ENCODE measurements around the gene C4orf51. TPM values are rescaled to one million over a fixed set of nuclear protein-coding genes. Genes with fewer than 3 reads are reported as not detected.
"Not testable (repeated sequence)": the region's sequence is repeated elsewhere in the genome, so short reads cannot be mapped to it uniquely, and the experiment has no call there.

The C4orf51 gene
- total and polyA plus RNA-seq, 5 donors, result not detected

GRCh38 chr4:145679520-145679919 lies 426 bp upstream of the C4orf51 start:
- no peaks in the 10 kb centered on the region for H3K27me3 ChIP-seq (ENCODE audit: control insufficient read depth, insufficient read depth)
- peaks cover 3% of the 10 kb centered on the region for H3K4me1 ChIP-seq (ENCODE audit: control insufficient read depth, insufficient read depth, low read length)
- intact Hi-C loops (cut with DNase I), result no loop called here
- H3K9me3 ChIP-seq (ENCODE audit: control insufficient read depth, low read length), result no peaks in the 10 kb centered on the region
- 36% methylated on average over 1 of the region's 1 CpG for WGBS
- H3K4me3 ChIP-seq (ENCODE audit: low read length), result no peak overlapping the region
- ATAC-seq (peak; percentile 93 to 96), DNase-seq (peak; percentile 19 to 66 (median 53))
- no peak overlapping the region for H3K27ac ChIP-seq (ENCODE audit: low read length)

GRCh38 chr4:145680902-145681301 lies 956 bp downstream of the C4orf51 start:
- no peaks in the 10 kb centered on the region for H3K27me3 ChIP-seq (ENCODE audit: control insufficient read depth, insufficient read depth)
- H3K4me3 ChIP-seq (ENCODE audit: low read length), result no peak overlapping the region
- H3K4me1 ChIP-seq (ENCODE audit: control insufficient read depth, insufficient read depth, low read length), result peaks cover 3% of the 10 kb centered on the region
- no peaks in the 10 kb centered on the region for H3K9me3 ChIP-seq (ENCODE audit: control insufficient read depth, low read length)
- no peak overlapping the region for H3K27ac ChIP-seq (ENCODE audit: low read length)
- no peak for DNase-seq
- ATAC-seq, result no peak
- WGBS, result 95% methylated on average over 1 of the region's 1 CpG
- intact Hi-C loops (cut with DNase I), result no loop called here

GRCh38 chr4:145681518-145681917 lies 1.6 kb downstream of the C4orf51 start:
- intact Hi-C loops (cut with DNase I), result no loop called here
- Histone ChIP-seq H3K4me3 (ENCODE audit: low read length) (no peak overlapping the region), H3K27ac (ENCODE audit: low read length) (no peak overlapping the region), H3K27me3 (ENCODE audit: control insufficient read depth, insufficient read depth) (no peaks in the 10 kb centered on the region), H3K9me3 (ENCODE audit: control insufficient read depth, low read length) (no peaks in the 10 kb centered on the region), H3K4me1 (ENCODE audit: control insufficient read depth, insufficient read depth, low read length) (peaks cover 3% of the 10 kb centered on the region)
- ATAC-seq (peak in 1 of 2 donors; percentile 40), DNase-seq (no peak)

- ATAC-seq (no peak), DNase-seq (no peak)
- Histone ChIP-seq H3K9me3 (ENCODE audit: control insufficient read depth, low read length) (no peaks in the 10 kb centered on the region), H3K27ac (ENCODE audit: low read length) (no peak overlapping the region), H3K4me1 (ENCODE audit: control insufficient read depth, insufficient read depth, low read length) (peaks cover 3% of the 10 kb centered on the region), H3K4me3 (ENCODE audit: low read length) (no peak overlapping the region), H3K27me3 (ENCODE audit: control insufficient read depth, insufficient read depth) (no peaks in the 10 kb centered on the region)
- 93% methylated on average over 1 of the region's 1 CpG for WGBS
- intact Hi-C loops (cut with DNase I), result no loop called here
Measured at GRCh38 chr4:145681956-145682355, 2.0 kb downstream of the C4orf51 start.

- no peak overlapping the region for H3K4me3 ChIP-seq (ENCODE audit: low read length)
- H3K27me3 ChIP-seq (ENCODE audit: control insufficient read depth, insufficient read depth), result no peaks in the 10 kb centered on the region
- DNase-seq, result no peak
- intact Hi-C loops (cut with DNase I), result no loop called here
- WGBS, result 69% methylated on average over 2 of the region's 2 CpGs
- H3K27ac ChIP-seq (ENCODE audit: low read length), result no peak overlapping the region
- no peaks in the 10 kb centered on the region for H3K9me3 ChIP-seq (ENCODE audit: control insufficient read depth, low read length)
- H3K4me1 ChIP-seq (ENCODE audit: control insufficient read depth, insufficient read depth, low read length), result no peaks in the 10 kb centered on the region
- no peak for ATAC-seq
Measured at GRCh38 chr4:145686991-145687390, 7.0 kb downstream of the C4orf51 start.

GRCh38 chr4:145690610-145691009 lies 10.7 kb downstream of the C4orf51 start:
- intact Hi-C loops (cut with DNase I), result no loop called here
- whole genome bisulfite sequencing, result 94% methylated on average over 3 of the region's 3 CpGs

GRCh38 chr4:145691416-145691815 lies 11.5 kb downstream of the C4orf51 start:
- H3K27ac ChIP-seq (ENCODE audit: low read length); H3K4me1 ChIP-seq (ENCODE audit: control insufficient read depth, insufficient read depth, low read length); H3K4me3 ChIP-seq (ENCODE audit: low read length); H3K27me3 ChIP-seq (ENCODE audit: control insufficient read depth, insufficient read depth); intact Hi-C loops (cut with DNase I); ATAC-seq; DNase-seq; H3K9me3 ChIP-seq (ENCODE audit: control insufficient read depth, low read length): not testable (repeated sequence)
- 93% methylated on average over 2 of the region's 2 CpGs for WGBS

More at GRCh38 chr4:145690610-145691009, 10.7 kb downstream of the C4orf51 start:
- Histone ChIP-seq H3K4me3 (ENCODE audit: low read length) (no peak overlapping the region), H3K27me3 (ENCODE audit: control insufficient read depth, insufficient read depth) (no peaks in the 10 kb centered on the region), H3K9me3 (ENCODE audit: control insufficient read depth, low read length) (no peaks in the 10 kb centered on the region), H3K27ac (ENCODE audit: low read length) (no peak overlapping the region), H3K4me1 (ENCODE audit: control insufficient read depth, insufficient read depth, low read length) (no peaks in the 10 kb centered on the region)
- DNase-seq, result no peak
- no peak for ATAC-seq

GRCh38 chr4:145694929-145695328 lies 15.0 kb downstream of the C4orf51 start:
- Histone ChIP-seq H3K27ac (ENCODE audit: low read length) (no peak overlapping the region), H3K4me3 (ENCODE audit: low read length) (no peak overlapping the region), H3K4me1 (ENCODE audit: control insufficient read depth, insufficient read depth, low read length) (no peaks in the 10 kb centered on the region), H3K27me3 (ENCODE audit: control insufficient read depth, insufficient read depth) (no peaks in the 10 kb centered on the region), H3K9me3 (ENCODE audit: control insufficient read depth, low read length) (no peaks in the 10 kb centered on the region)
- DNase-seq, result no peak
- intact Hi-C loops (cut with DNase I), result no loop called here
- no peak for ATAC-seq
- 54% methylated on average over 2 of the region's 2 CpGs for WGBS

GRCh38 chr4:145697332-145697731 lies 17.4 kb downstream of the C4orf51 start:
- intact Hi-C loops (cut with DNase I), result no loop called here
- Histone ChIP-seq H3K4me3 (ENCODE audit: low read length) (no peak overlapping the region), H3K9me3 (ENCODE audit: control insufficient read depth, low read length) (no peaks in the 10 kb centered on the region), H3K4me1 (ENCODE audit: control insufficient read depth, insufficient read depth, low read length) (no peaks in the 10 kb centered on the region), H3K27ac (ENCODE audit: low read length) (no peak overlapping the region), H3K27me3 (ENCODE audit: control insufficient read depth, insufficient read depth) (no peaks in the 10 kb centered on the region)
- WGBS, result 91% methylated on average over 2 of the region's 2 CpGs
- DNase-seq (no peak), ATAC-seq (no peak)

GRCh38 chr4:145698507-145698906 lies 18.6 kb downstream of the C4orf51 start:
- Histone ChIP-seq H3K4me3 (ENCODE audit: low read length) (no peak overlapping the region), H3K27ac (ENCODE audit: low read length) (no peak overlapping the region), H3K9me3 (ENCODE audit: control insufficient read depth, low read length) (no peaks in the 10 kb centered on the region), H3K27me3 (ENCODE audit: control insufficient read depth, insufficient read depth) (no peaks in the 10 kb centered on the region), H3K4me1 (ENCODE audit: control insufficient read depth, insufficient read depth, low read length) (no peaks in the 10 kb centered on the region)
- intact Hi-C loops (cut with DNase I), result no loop called here
- no peak for ATAC-seq
- DNase-seq, result no peak
- WGBS, result 92% methylated on average over 2 of the region's 2 CpGs

GRCh38 chr4:145703850-145704497 lies 24.0 kb downstream of the C4orf51 start:
- H3K27me3 ChIP-seq (ENCODE audit: control insufficient read depth, insufficient read depth), result no peaks in the 10 kb centered on the region
- WGBS, result 75% methylated on average over 4 of the region's 4 CpGs
- H3K27ac ChIP-seq (ENCODE audit: low read length), result no peak overlapping the region
- no peak overlapping the region for H3K4me3 ChIP-seq (ENCODE audit: low read length)
- intact Hi-C loops (cut with DNase I), result no loop called here
- H3K9me3 ChIP-seq (ENCODE audit: control insufficient read depth, low read length), result no peaks in the 10 kb centered on the region
- ATAC-seq, result no peak
- DNase-seq, result no peak
- H3K4me1 ChIP-seq (ENCODE audit: control insufficient read depth, insufficient read depth, low read length), result no peaks in the 10 kb centered on the region

GRCh38 chr4:145709336-145709735 lies 29.4 kb downstream of the C4orf51 start:
- DNase-seq (no peak), ATAC-seq (no peak)
- intact Hi-C loops (cut with DNase I), result no loop called here
- Histone ChIP-seq H3K27me3 (ENCODE audit: control insufficient read depth, insufficient read depth) (no peaks in the 10 kb centered on the region), H3K27ac (ENCODE audit: low read length) (no peak overlapping the region), H3K4me1 (ENCODE audit: control insufficient read depth, insufficient read depth, low read length) (no peaks in the 10 kb centered on the region), H3K4me3 (ENCODE audit: low read length) (no peak overlapping the region), H3K9me3 (ENCODE audit: control insufficient read depth, low read length) (peaks cover 1% of the 10 kb centered on the region)
- WGBS, result 78% methylated on average over 1 of the region's 1 CpG
